Effector memory CD8-positive, alpha-beta T cell (primary cell): ENCODE data around the gene TRPC4AP.

Experiments
- ATAC-seq: fragments of 150-1000 bp; cut with Tn5 transposase; replicated peaks from 2 replicates; pipeline ENCODE4 v1.10.0; 2021; ENCODE audit warnings: mild to moderate bottlenecking, moderate library complexity
- DNase-seq, 3 experiments: peaks; one replicate each; pipeline ENCODE4 v3.0.0; 2021
- H3K27ac Mint-ChIP-seq, 2 donors: one replicate each; pipeline ENCODE4 v1.8.0; 2022; ENCODE audit warnings: mild to moderate bottlenecking in 2 of 2, mixed read lengths in 2 of 2, moderate library complexity in 2 of 2
- H3K27me3 Mint-ChIP-seq, 2 donors: one replicate each; pipeline ENCODE4 v1.8.0; 2022; ENCODE audit warnings: mixed read lengths in 2 of 2
- H3K36me3 Mint-ChIP-seq: one replicate; pipeline ENCODE4 v1.8.0; 2022; ENCODE audit warnings: mild to moderate bottlenecking, moderate library complexity, mixed read lengths; ENCODE audit not compliant: insufficient read depth
- H3K4me1 Mint-ChIP-seq, 2 donors: one replicate each; pipeline ENCODE4 v1.8.0; 2022; ENCODE audit warnings: low read depth in 2 of 2, mixed read lengths in 2 of 2
- H3K4me3 Mint-ChIP-seq, 2 donors: one replicate each; pipeline ENCODE4 v1.8.0; 2022; ENCODE audit warnings: mild to moderate bottlenecking in 2 of 2, mixed read lengths in 2 of 2, moderate library complexity in 2 of 2
- H3K9me3 Mint-ChIP-seq, 2 donors: one replicate each; pipeline ENCODE4 v1.8.0; 2022; ENCODE audit warnings: mixed read lengths in 2 of 2

Gene TRPC4AP

GRCh38 chr20:34997131-34997561 is 95.5 kb downstream of the TRPC4AP start:
- H3K27ac Mint-ChIP-seq, result peak overlapping the region in 1 of 2 donors; percentile 82
- H3K9me3 Mint-ChIP-seq, result no peaks in the 10 kb centered on the region
- no peaks in the 10 kb centered on the region for H3K27me3 Mint-ChIP-seq
- DNase-seq, result peak in 2 of 3 experiments; percentile 9 to 16
- H3K4me1 Mint-ChIP-seq, result peaks cover 0 to 15% of the 10 kb centered on the region in 2 donors
- ATAC-seq, result peak; percentile 79
- H3K36me3 Mint-ChIP-seq, result peaks cover 30% of the 10 kb centered on the region
- H3K4me3 Mint-ChIP-seq, result peak overlapping the region in 1 of 2 donors; percentile 6

GRCh38 chr20:34996243-34997028 is 96.2 kb downstream of the TRPC4AP start:
- Mint-ChIP-seq H3K4me3 (no peak overlapping the region), H3K36me3 (peaks cover 27% of the 10 kb centered on the region), H3K4me1 (peaks cover 0 to 15% of the 10 kb centered on the region in 2 donors), H3K9me3 (no peaks in the 10 kb centered on the region), H3K27ac (peak overlapping the region in 1 of 2 donors; percentile 29), H3K27me3 (no peaks in the 10 kb centered on the region)
- DNase-seq, result no peak
- ATAC-seq, result no peak

DNA sequence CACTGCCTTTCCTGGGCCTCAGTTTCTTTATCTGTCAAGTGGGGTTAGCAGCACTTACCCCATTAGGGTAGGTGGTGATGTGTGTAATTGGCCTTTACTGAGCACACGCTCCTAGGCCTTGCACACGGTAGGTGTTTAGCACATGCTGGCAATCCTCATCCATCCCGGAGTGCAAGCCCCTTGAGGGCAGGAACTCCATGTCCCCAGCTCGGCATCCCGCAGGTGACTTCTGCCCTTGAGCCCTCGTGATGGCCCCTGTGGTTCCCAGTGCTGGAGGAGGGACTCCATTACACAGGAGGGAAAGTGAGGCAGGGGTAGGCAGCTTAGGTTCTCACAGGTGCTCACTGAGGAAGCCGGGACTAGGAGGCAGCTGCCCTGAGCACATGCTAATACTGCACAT is 96.9 kb downstream of the TRPC4AP start:
- Mint-ChIP-seq H3K36me3 (peaks cover 30% of the 10 kb centered on the region), H3K27me3 (no peaks in the 10 kb centered on the region), H3K4me1 (peaks cover 0 to 15% of the 10 kb centered on the region in 2 donors), H3K4me3 (no peak overlapping the region), H3K9me3 (no peaks in the 10 kb centered on the region), H3K27ac (peak overlapping the region in 1 of 2 donors; percentile 29)
- ATAC-seq (no peak), DNase-seq (no peak)

- ATAC-seq (no peak), DNase-seq (no peak)
- no peak overlapping the region for H3K4me3 Mint-ChIP-seq
- no peaks in the 10 kb centered on the region for H3K9me3 Mint-ChIP-seq
- H3K4me1 Mint-ChIP-seq, result peaks cover 0 to 15% of the 10 kb centered on the region in 2 donors
- H3K27me3 Mint-ChIP-seq, result no peaks in the 10 kb centered on the region
- H3K36me3 Mint-ChIP-seq, result peaks cover 28% of the 10 kb centered on the region
- H3K27ac Mint-ChIP-seq, result peak overlapping the region in 1 of 2 donors; percentile 29
Observed at GRCh38 chr20:34995192-34995591, 97.4 kb downstream of the TRPC4AP start.

DNA sequence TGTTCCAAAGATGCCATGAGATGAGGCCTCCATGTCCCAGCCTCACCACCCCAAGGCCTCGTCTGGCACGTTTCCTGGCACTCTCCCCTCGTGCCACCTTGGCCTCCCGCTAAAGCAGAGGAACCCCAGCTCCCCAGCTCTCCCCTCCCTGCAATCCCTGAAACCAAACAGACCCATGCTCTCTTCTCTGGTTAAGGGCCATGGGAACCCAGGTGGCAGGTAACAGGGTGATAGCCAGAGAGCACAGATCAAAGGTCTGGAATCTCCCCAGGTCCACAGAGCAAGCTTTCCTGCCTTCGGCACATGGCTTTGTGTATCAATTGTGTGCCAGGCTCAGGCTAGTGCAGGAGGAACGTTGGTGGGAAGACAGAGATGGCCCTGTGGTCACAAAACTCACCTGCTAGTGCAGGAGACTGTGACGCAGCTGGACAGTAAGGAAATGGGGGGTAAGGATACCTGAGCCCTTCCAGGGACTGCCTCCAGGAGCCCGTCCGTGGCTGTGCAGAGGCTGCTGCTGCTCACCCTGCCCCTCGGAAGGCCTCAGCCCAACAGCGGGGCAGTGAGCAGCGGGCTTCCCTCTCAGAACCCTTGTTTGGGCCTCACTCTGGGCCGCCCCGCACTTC is 98.0 kb downstream of the TRPC4AP start:
- Mint-ChIP-seq H3K4me1 (peaks cover 0 to 15% of the 10 kb centered on the region in 2 donors), H3K9me3 (no peaks in the 10 kb centered on the region), H3K27ac (peak overlapping the region in 1 of 2 donors; percentile 46), H3K4me3 (no peak overlapping the region), H3K36me3 (peaks cover 25% of the 10 kb centered on the region), H3K27me3 (no peaks in the 10 kb centered on the region)
- DNase-seq (no peak), ATAC-seq (no peak)

- no peak for DNase-seq
- Mint-ChIP-seq H3K27ac (peak overlapping the region in 1 of 2 donors; percentile 46), H3K4me1 (peaks cover 0 to 14% of the 10 kb centered on the region in 2 donors), H3K9me3 (no peaks in the 10 kb centered on the region), H3K27me3 (no peaks in the 10 kb centered on the region), H3K36me3 (peaks cover 24% of the 10 kb centered on the region), H3K4me3 (no peak overlapping the region)
- no peak for ATAC-seq
Observed at GRCh38 chr20:34993941-34994508, 98.6 kb downstream of the TRPC4AP start.

DNA sequence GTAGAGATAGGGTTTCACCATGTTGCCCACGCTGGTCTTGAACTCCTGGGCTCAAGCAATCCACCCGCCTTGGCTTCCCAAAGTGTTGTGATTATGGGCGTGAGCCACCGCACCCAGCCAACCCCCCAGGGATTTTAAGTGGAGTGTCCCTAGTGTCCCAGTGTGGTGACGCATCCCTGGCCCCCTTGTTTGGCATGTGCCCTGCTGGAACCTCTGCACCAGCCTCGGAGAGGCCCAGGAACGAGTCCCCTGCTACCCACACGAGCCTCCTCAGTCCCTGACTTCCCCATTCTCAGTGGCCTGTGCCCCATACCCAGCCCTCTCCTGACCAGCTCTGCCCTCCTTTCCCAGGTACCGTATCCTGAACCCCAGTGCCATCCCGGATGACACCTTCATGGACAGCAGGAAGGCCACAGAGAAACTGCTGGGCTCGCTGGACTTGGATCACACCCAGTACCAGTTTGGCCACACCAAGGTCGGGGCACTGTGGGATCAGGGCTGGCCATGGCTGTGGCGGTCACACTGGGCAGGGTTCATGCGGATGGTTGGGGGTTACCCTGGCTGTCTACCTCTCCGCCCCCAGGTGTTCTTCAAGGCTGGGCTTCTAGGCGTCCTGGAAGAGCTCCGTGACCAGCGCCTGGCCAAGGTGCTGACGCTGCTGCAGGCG is 99.7 kb downstream of the TRPC4AP start:
- ATAC-seq (no peak), DNase-seq (no peak)
- Mint-ChIP-seq H3K27ac (no peak overlapping the region), H3K27me3 (no peaks in the 10 kb centered on the region), H3K4me1 (peaks cover 0 to 6% of the 10 kb centered on the region in 2 donors), H3K4me3 (no peak overlapping the region), H3K36me3 (peaks cover 13% of the 10 kb centered on the region), H3K9me3 (no peaks in the 10 kb centered on the region)

GRCh38 chr20:34990661-34991214 is 101.9 kb downstream of the TRPC4AP start:
- ATAC-seq (no peak), DNase-seq (no peak)
- H3K4me1 Mint-ChIP-seq, result peaks cover 0 to 2% of the 10 kb centered on the region in 2 donors
- H3K9me3 Mint-ChIP-seq, result no peaks in the 10 kb centered on the region
- H3K27ac Mint-ChIP-seq, result peak overlapping the region in 1 of 2 donors; percentile 67
- H3K4me3 Mint-ChIP-seq, result no peak overlapping the region
- H3K27me3 Mint-ChIP-seq, result peaks cover 0 to 5% of the 10 kb centered on the region in 2 donors
- H3K36me3 Mint-ChIP-seq, result peaks cover 9% of the 10 kb centered on the region

DNA sequence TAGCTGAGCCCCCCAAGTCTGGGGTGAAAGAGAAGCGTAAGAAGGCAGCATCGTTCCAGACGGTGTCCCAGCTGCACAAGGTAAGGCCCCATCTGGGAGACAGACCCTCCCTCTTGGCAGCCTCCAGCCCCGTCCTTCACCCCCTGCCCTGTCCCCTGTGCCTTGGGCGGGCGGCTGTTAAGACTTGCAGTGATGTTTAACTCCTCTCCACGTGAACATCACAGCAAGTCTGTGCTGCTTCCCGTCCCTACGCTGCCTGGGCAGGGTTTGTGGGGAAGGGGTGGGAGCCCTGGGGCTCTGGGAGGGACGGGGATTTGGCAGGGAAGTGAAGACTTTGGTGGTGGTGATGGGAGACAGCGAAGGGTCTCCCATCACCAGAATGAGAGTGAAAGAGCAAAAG is 102.4 kb downstream of the TRPC4AP start:
- Mint-ChIP-seq H3K36me3 (peaks cover 9% of the 10 kb centered on the region), H3K27ac (no peak overlapping the region), H3K4me1 (peaks cover under 1 to 4% of the 10 kb centered on the region in 2 donors), H3K4me3 (no peak overlapping the region), H3K27me3 (peaks cover 0 to 10% of the 10 kb centered on the region in 2 donors), H3K9me3 (no peaks in the 10 kb centered on the region)
- ATAC-seq (no peak), DNase-seq (no peak)

DNA sequence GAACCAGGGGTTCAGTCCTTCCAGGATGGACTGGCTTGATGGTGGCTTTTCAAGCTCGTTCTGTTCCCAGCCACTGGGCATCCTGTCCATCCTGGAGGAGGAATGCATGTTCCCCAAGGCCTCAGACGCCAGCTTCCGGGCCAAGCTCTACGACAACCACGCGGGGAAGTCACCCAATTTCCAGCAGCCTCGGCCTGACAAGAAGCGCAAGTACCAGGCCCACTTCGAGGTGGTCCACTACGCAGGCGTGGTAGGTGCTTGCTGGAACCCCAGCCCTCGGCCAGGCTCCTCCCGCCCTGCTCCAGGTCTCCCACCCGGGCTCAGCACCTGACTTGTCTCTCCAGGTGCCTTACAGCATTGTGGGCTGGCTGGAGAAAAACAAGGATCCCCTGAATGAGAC is 102.9 kb downstream of the TRPC4AP start:
- ATAC-seq (no peak), DNase-seq (no peak)
- Mint-ChIP-seq H3K27me3 (peaks cover 0 to 15% of the 10 kb centered on the region in 2 donors), H3K27ac (peak overlapping the region in 1 of 2 donors; percentile 74), H3K9me3 (no peaks in the 10 kb centered on the region), H3K4me3 (no peak overlapping the region), H3K36me3 (peaks cover 9% of the 10 kb centered on the region), H3K4me1 (peaks cover 2 to 4% of the 10 kb centered on the region in 2 donors)

- Mint-ChIP-seq H3K4me3 (no peak overlapping the region), H3K36me3 (peaks cover 9% of the 10 kb centered on the region), H3K9me3 (no peaks in the 10 kb centered on the region), H3K4me1 (peaks cover 2 to 4% of the 10 kb centered on the region in 2 donors), H3K27ac (peak overlapping the region; percentile 54 to 74), H3K27me3 (peaks cover 0 to 17% of the 10 kb centered on the region in 2 donors)
- DNase-seq, result no peak
- no peak for ATAC-seq
Observed at GRCh38 chr20:34989118-34989517, 103.5 kb downstream of the TRPC4AP start.

- ATAC-seq (no peak), DNase-seq (no peak)
- peaks cover 11% of the 10 kb centered on the region for H3K36me3 Mint-ChIP-seq
- H3K9me3 Mint-ChIP-seq, result no peaks in the 10 kb centered on the region
- H3K27me3 Mint-ChIP-seq, result peaks cover 3 to 26% of the 10 kb centered on the region in 2 donors
- no peak overlapping the region for H3K27ac Mint-ChIP-seq
- H3K4me1 Mint-ChIP-seq, result peaks cover 2 to 4% of the 10 kb centered on the region in 2 donors
- no peak overlapping the region for H3K4me3 Mint-ChIP-seq
Observed at GRCh38 chr20:34988191-34988540, 104.4 kb downstream of the TRPC4AP start.
